ENCODE measurements around the gene DACT2.

Gene DACT2

DNA sequence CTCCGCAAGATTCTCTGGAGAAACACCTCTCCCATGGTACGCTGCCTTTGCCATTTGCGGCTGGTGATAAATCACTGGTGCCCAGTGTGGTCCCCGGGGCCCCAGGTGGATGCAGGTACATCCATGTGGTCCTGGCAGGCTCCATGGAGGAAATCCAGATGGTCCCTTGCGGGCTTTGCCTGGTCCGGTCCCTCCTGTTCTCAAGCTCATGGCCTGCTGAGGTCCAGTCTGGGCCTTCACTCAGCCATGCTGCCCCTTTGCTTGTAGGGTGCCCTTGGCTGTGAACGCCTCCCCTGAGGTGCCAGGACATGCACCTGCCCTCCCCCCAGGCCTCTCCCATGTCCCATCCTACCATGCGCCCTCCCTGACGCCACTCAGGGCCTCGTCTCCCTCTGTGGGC lies 21.2 kb upstream of the DACT2 start:
- TF ChIP-seq, protein P1, sequence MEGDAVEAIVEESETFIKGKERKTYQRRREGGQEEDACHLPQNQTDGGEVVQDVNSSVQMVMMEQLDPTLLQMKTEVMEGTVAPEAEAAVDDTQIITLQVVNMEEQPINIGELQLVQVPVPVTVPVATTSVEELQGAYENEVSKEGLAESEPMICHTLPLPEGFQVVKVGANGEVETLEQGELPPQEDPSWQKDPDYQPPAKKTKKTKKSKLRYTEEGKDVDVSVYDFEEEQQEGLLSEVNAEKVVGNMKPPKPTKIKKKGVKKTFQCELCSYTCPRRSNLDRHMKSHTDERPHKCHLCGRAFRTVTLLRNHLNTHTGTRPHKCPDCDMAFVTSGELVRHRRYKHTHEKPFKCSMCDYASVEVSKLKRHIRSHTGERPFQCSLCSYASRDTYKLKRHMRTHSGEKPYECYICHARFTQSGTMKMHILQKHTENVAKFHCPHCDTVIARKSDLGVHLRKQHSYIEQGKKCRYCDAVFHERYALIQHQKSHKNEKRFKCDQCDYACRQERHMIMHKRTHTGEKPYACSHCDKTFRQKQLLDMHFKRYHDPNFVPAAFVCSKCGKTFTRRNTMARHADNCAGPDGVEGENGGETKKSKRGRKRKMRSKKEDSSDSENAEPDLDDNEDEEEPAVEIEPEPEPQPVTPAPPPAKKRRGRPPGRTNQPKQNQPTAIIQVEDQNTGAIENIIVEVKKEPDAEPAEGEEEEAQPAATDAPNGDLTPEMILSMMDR (IDR thresholded peaks at IDR 0.05; ENCODE audit: insufficient read depth, low read length, poor library complexity, severe bottlenecking): no peak
- TF ChIP-seq EZH2phosphoT487 (conservative IDR thresholded peaks at IDR 0.05; ENCODE audit: low read length): no peak
- no peaks in the 10 kb centered on the region for H3K79me2 ChIP-seq (ENCODE audit: insufficient read depth, low read length)
- no peaks in the 10 kb centered on the region for H3K27me3 ChIP-seq (ENCODE audit: low read length)
- H4K20me1 ChIP-seq (ENCODE audit: low read depth, low read length): no peaks in the 10 kb centered on the region
- no peaks in the 10 kb centered on the region for H3K36me3 ChIP-seq (ENCODE audit: low read length)
- no peaks in the 10 kb centered on the region for H3F3A ChIP-seq (ENCODE audit: insufficient read depth)
- H3K27ac ChIP-seq (ENCODE audit: low read depth, low read length): no peak overlapping the region
- H3K9me2 ChIP-seq (replicated peaks; ENCODE audit: insufficient read depth, low read length): no peaks in the 10 kb centered on the region
- H3K9me3 ChIP-seq (ENCODE audit: insufficient read depth, low read length): no peaks in the 10 kb centered on the region
- no peak overlapping the region for H2AFZ ChIP-seq (ENCODE audit: low read depth, low read length, severe bottlenecking)
- no peak overlapping the region for H3K4me2 ChIP-seq (ENCODE audit: low read depth, low read length, poor library complexity, severe bottlenecking)
- H3K4me3 ChIP-seq (ENCODE audit: insufficient read depth, low read length, poor library complexity, severe bottlenecking): no peak overlapping the region
- H3K9ac ChIP-seq (ENCODE audit: low read length): no peak overlapping the region

DNA sequence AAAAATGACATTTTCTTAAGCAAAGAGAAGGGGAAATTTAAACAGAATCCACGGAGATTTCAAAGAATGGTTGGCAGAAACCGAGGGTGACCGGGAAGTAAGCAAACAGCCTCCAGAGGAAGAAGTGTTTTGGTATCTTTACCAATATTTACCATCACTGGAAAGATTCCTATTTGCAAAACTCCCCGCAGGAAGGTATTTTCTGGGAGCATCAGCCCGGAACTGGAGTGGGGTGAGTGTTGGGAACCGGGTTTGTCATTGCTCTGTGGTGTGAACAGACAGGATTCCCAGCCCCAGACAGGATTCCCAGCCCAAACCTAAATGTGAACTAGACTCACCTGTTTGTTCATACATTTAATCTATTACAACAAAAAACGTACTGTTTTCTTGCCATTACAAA lies 19.2 kb upstream of the DACT2 start:
- H3K36me3 ChIP-seq (ENCODE audit: low read length): no peaks in the 10 kb centered on the region
- H3K27ac ChIP-seq (ENCODE audit: low read depth, low read length): no peak overlapping the region
- no peaks in the 10 kb centered on the region for H3K9me3 ChIP-seq (ENCODE audit: insufficient read depth, low read length)
- H3K9me2 ChIP-seq (replicated peaks; ENCODE audit: insufficient read depth, low read length): no peaks in the 10 kb centered on the region
- H3K9ac ChIP-seq (ENCODE audit: low read length): no peak overlapping the region
- no peak for TF ChIP-seq EZH2phosphoT487 (conservative IDR thresholded peaks at IDR 0.05; ENCODE audit: low read length)
- TF ChIP-seq, protein P1 (IDR thresholded peaks at IDR 0.05; ENCODE audit: insufficient read depth, low read length, poor library complexity, severe bottlenecking): no peak
- no peaks in the 10 kb centered on the region for H3F3A ChIP-seq (ENCODE audit: insufficient read depth)
- no peaks in the 10 kb centered on the region for H4K20me1 ChIP-seq (ENCODE audit: low read depth, low read length)
- H3K4me2 ChIP-seq (ENCODE audit: low read depth, low read length, poor library complexity, severe bottlenecking): no peak overlapping the region
- no peak overlapping the region for H2AFZ ChIP-seq (ENCODE audit: low read depth, low read length, severe bottlenecking)
- H3K79me2 ChIP-seq (ENCODE audit: insufficient read depth, low read length): no peaks in the 10 kb centered on the region
- H3K4me3 ChIP-seq (ENCODE audit: insufficient read depth, low read length, poor library complexity, severe bottlenecking): no peak overlapping the region
- H3K27me3 ChIP-seq (ENCODE audit: low read length): no peaks in the 10 kb centered on the region

DNA sequence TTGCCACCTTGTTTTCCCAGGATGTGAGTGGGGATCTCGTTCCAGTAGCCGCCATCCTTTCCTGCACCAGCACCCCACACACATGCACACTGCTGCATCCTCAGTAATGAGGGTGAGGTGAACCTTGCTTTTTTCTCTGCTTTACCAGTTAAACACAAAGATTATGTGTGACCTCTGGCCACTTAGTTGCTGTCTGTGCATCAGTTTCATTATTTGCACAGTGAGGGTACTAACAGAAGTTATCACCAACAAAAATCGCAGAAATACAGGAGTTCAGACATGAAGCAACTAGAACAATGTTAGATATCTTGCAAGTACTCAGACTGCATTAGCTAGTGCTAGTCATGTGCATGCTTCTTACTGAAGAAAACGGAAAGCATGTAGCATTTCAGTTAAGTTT lies 17.4 kb upstream of the DACT2 start:
- Histone ChIP-seq H3K9me3 (ENCODE audit: insufficient read depth, low read length) (no peaks in the 10 kb centered on the region), H3K4me2 (ENCODE audit: low read depth, low read length, poor library complexity, severe bottlenecking) (no peak overlapping the region), H3K4me3 (ENCODE audit: insufficient read depth, low read length, poor library complexity, severe bottlenecking) (no peak overlapping the region), H4K20me1 (ENCODE audit: low read depth, low read length) (no peaks in the 10 kb centered on the region), H3K79me2 (ENCODE audit: insufficient read depth, low read length) (no peaks in the 10 kb centered on the region), H3K9me2 (replicated peaks; ENCODE audit: insufficient read depth, low read length) (no peaks in the 10 kb centered on the region), H3K9ac (ENCODE audit: low read length) (no peak overlapping the region), H3F3A (ENCODE audit: insufficient read depth) (no peaks in the 10 kb centered on the region), H3K27me3 (ENCODE audit: low read length) (no peaks in the 10 kb centered on the region), H2AFZ (ENCODE audit: low read depth, low read length, severe bottlenecking) (no peak overlapping the region), H3K27ac (ENCODE audit: low read depth, low read length) (no peak overlapping the region), H3K36me3 (ENCODE audit: low read length) (no peaks in the 10 kb centered on the region)
- TF ChIP-seq, protein P1 (IDR thresholded peaks at IDR 0.05; ENCODE audit: insufficient read depth, low read length, poor library complexity, severe bottlenecking): no peak
- TF ChIP-seq EZH2phosphoT487 (conservative IDR thresholded peaks at IDR 0.05; ENCODE audit: low read length): no peak
